ENCODE data around the gene SOX5.

The SOX5 gene

DNA sequence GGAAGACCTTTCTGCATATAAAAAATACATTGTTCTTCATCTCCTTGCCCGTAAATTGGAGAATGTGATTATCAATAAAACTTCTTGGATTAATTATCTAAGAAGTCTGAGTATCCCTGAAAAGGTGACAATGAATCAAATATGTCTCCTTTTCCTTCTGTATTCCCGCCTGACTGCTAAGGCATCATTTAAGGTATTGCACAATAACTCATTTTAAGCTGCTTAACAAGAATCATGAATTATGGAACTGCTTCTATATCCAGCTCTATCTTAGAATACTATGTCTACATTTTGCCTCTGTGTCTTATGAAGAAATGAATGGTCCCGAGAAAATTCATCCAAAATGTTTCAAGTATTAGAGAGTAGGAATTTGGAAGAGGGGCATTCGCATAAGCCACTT is 294.4 kb downstream of the SOX5 start:
- Histone ChIP-seq H3K36me3 (ENCODE audit: control insufficient read depth in 1 of 2, insufficient read depth in 2 of 2, low read length in 2 of 2) (no peaks in the 10 kb centered on the region), H3K27ac (ENCODE audit: low read length) (no peak overlapping the region), H3K4me1 (ENCODE audit: control insufficient read depth in 1 of 2, insufficient read depth in 2 of 2, low read length in 2 of 2) (no peaks in the 10 kb centered on the region)

DNA sequence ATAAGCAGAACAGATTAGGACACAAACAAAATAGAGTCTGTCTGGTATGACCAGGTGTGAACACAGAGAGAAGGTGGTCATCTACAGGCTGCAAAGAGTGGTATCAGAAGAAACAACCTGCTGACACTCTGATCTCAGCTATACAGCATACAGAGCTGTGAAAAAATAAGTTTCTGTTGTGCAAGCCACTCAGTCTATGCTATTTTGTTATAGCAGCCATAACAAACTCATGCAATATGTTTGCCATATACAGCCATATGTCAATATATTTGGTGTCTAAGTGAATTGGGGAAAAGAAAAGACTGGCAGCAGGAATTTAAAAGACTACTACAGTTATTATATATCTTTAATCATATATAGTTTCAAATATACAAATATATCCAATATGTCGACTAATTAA is 300.9 kb downstream of the SOX5 start:
- Histone ChIP-seq H3K4me1 (ENCODE audit: control insufficient read depth in 1 of 2, insufficient read depth in 2 of 2, low read length in 2 of 2) (no peaks in the 10 kb centered on the region), H3K9me3 (ENCODE audit: control insufficient read depth in 1 of 2, low read length in 2 of 2) (peaks cover 0 to 4% of the 10 kb centered on the region in 2 donors), H3K27ac (ENCODE audit: low read length) (no peak overlapping the region), H3K27me3 (ENCODE audit: low read depth, low read length) (no peaks in the 10 kb centered on the region), H3K36me3 (ENCODE audit: control insufficient read depth in 1 of 2, insufficient read depth in 2 of 2, low read length in 2 of 2) (no peaks in the 10 kb centered on the region), H3K4me3 (ENCODE audit: low read depth in 1 of 2, low read length in 2 of 2) (no peak overlapping the region)

More for the DNA sequence above, 294.4 kb downstream of the SOX5 start:
- no peaks in the 10 kb centered on the region for H3K9me3 ChIP-seq (ENCODE audit: control insufficient read depth in 1 of 2, low read length in 2 of 2)
- no peaks in the 10 kb centered on the region for H3K27me3 ChIP-seq (ENCODE audit: low read depth, low read length)
- H3K4me3 ChIP-seq (ENCODE audit: low read depth in 1 of 2, low read length in 2 of 2): no peak overlapping the region

DNA sequence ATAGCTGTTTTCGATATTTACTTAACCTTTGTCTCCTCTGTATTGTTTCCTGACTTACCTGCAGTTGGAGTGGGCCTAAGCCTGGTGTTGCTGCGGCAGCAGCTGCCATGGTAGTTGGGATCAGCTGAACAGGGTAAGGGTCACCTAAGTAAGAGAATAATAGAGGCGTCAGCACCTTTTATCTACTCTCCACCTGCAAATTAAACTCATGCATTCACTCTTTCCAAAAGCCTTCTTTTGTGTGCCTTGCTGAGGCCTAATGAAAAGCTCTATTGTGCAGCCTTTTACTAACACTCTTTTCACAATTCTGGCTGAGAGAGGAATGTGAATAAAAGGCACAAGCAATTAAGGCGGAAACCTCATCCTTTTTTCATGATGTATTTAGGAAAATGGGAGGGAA is 308.7 kb downstream of the SOX5 start:
- no peak overlapping the region for H3K4me3 ChIP-seq (ENCODE audit: low read depth in 1 of 2, low read length in 2 of 2)
- no peak overlapping the region for H3K27ac ChIP-seq (ENCODE audit: low read length)
- no peaks in the 10 kb centered on the region for H3K9me3 ChIP-seq (ENCODE audit: control insufficient read depth in 1 of 2, low read length in 2 of 2)
- no peaks in the 10 kb centered on the region for H3K36me3 ChIP-seq (ENCODE audit: control insufficient read depth in 1 of 2, insufficient read depth in 2 of 2, low read length in 2 of 2)
- H3K4me1 ChIP-seq (ENCODE audit: control insufficient read depth in 1 of 2, insufficient read depth in 2 of 2, low read length in 2 of 2): no peaks in the 10 kb centered on the region
- H3K27me3 ChIP-seq (ENCODE audit: low read depth, low read length): no peaks in the 10 kb centered on the region

DNA sequence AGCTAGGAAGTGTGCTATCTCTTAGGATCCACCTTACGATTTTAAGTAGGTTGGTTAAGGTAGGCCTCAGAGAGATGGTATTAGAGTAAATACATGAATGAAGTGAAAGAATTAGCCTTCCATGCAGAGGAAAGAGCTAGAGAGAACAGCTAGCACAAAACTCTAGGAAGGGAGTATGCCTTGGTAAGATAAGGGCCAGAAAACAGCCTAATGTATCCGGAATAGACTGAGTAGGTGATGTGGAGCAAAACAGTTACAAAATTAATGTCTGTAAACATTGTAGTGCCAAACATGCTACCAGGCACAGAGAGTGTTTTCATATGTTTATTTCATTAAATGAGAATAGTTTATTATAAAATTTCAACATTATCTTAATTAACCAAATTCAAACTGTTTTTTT is 315.1 kb downstream of the SOX5 start:
- Histone ChIP-seq H3K36me3 (ENCODE audit: control insufficient read depth in 1 of 2, insufficient read depth in 2 of 2, low read length in 2 of 2) (no peaks in the 10 kb centered on the region), H3K9me3 (ENCODE audit: control insufficient read depth in 1 of 2, low read length in 2 of 2) (no peaks in the 10 kb centered on the region), H3K4me3 (ENCODE audit: low read depth in 1 of 2, low read length in 2 of 2) (no peak overlapping the region), H3K4me1 (ENCODE audit: control insufficient read depth in 1 of 2, insufficient read depth in 2 of 2, low read length in 2 of 2) (no peaks in the 10 kb centered on the region), H3K27me3 (ENCODE audit: low read depth, low read length) (no peaks in the 10 kb centered on the region), H3K27ac (ENCODE audit: low read length) (no peak overlapping the region)

DNA sequence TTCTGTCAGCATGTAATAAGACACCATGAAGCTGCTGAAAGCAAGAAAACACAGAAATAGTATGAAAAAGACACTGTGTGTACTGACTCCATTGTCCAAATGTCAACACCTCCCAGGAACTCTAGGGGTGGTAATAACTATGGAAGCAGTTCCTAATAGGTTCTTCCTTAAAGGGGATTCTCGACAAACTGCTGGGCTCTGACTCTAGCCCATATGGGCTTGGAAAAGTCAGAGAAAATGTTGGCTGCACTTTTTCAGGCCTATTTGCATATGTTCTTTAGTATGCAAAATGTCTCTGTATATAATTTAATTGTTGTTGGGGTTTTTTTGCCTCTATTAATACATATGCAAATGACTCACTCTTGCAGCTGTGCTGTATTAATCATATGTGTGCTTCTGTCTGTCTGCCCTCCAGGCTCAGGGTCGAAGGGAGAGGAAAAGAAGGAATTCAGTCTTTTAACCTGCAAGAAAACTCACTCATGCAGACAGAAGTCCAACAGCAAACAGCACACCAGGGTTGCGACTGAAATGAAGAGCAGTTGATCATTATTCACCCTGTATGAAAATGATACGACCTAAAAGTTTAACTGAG is 317.6 kb downstream of the SOX5 start:
- Histone ChIP-seq H3K4me1 (ENCODE audit: control insufficient read depth in 1 of 2, insufficient read depth in 2 of 2, low read length in 2 of 2) (no peaks in the 10 kb centered on the region), H3K4me3 (ENCODE audit: low read depth in 1 of 2, low read length in 2 of 2) (no peak overlapping the region), H3K36me3 (ENCODE audit: control insufficient read depth in 1 of 2, insufficient read depth in 2 of 2, low read length in 2 of 2) (no peaks in the 10 kb centered on the region), H3K9me3 (ENCODE audit: control insufficient read depth in 1 of 2, low read length in 2 of 2) (no peaks in the 10 kb centered on the region), H3K27me3 (ENCODE audit: low read depth, low read length) (no peaks in the 10 kb centered on the region), H3K27ac (ENCODE audit: low read length) (no peak overlapping the region)

DNA sequence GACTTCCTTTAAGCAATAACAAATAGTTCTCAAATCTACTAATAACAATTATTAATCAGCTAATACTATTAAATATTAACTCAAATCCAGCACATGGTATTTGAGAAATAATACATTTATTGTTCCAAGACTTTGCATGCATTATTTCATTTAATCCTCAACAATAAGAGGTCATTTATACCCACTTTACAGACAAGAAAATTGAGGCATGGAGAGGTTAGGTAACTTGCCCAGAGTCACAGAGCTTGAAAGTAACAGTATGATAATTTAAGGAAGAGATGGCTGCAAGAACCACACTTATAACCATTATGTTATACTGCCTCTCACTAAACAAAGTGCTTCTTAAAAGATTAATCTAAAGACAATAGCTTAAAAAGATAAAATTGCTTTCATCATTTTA is 318.9 kb downstream of the SOX5 start:
- Histone ChIP-seq H3K9me3 (ENCODE audit: control insufficient read depth in 1 of 2, low read length in 2 of 2) (no peaks in the 10 kb centered on the region), H3K4me3 (ENCODE audit: low read depth in 1 of 2, low read length in 2 of 2) (no peak overlapping the region), H3K36me3 (ENCODE audit: control insufficient read depth in 1 of 2, insufficient read depth in 2 of 2, low read length in 2 of 2) (no peaks in the 10 kb centered on the region), H3K4me1 (ENCODE audit: control insufficient read depth in 1 of 2, insufficient read depth in 2 of 2, low read length in 2 of 2) (no peaks in the 10 kb centered on the region), H3K27ac (ENCODE audit: low read length) (no peak overlapping the region), H3K27me3 (ENCODE audit: low read depth, low read length) (no peaks in the 10 kb centered on the region)

DNA sequence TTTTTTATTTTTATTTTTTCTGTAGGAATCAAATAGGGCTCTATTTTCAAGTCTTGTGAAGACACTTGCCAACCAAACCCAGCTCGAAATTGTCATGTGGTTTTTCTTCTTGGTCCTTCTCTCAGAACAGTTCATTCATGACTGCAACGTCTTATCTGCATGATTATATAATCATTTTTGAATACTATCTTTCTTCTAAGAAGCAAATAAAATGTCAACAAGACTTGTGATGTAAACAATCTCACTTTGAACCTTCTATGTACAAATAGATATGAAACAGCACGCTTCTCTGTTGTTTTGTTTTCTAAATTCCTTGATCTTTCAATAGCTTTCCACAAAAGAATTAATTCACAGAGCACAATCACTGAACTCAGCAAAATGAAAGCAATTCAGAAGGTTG is 320.7 kb downstream of the SOX5 start:
- Histone ChIP-seq H3K36me3 (ENCODE audit: control insufficient read depth in 1 of 2, insufficient read depth in 2 of 2, low read length in 2 of 2) (no peaks in the 10 kb centered on the region), H3K4me1 (ENCODE audit: control insufficient read depth in 1 of 2, insufficient read depth in 2 of 2, low read length in 2 of 2) (no peaks in the 10 kb centered on the region), H3K27me3 (ENCODE audit: low read depth, low read length) (no peaks in the 10 kb centered on the region), H3K9me3 (ENCODE audit: control insufficient read depth in 1 of 2, low read length in 2 of 2) (no peaks in the 10 kb centered on the region), H3K4me3 (ENCODE audit: low read depth in 1 of 2, low read length in 2 of 2) (no peak overlapping the region), H3K27ac (ENCODE audit: low read length) (no peak overlapping the region)

DNA sequence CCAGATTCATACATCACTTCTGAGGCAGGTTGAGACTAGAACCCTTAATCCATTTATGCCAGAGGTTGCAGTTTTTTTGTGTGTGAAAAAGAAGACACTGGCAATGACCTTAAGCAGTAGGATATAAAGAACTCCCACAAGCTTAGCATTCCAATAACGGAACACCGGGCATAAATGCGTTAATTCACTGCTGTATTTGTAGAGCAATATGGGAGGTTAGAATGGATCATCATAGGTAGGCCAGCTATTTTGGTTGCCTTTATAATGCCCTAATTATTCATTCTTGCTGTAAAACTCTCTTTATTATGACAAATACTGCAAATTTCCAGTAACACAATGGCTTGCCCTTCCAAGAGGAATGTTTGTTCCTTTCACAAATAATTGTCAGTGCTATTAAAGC is 322.7 kb downstream of the SOX5 start:
- H3K36me3 ChIP-seq (ENCODE audit: control insufficient read depth in 1 of 2, insufficient read depth in 2 of 2, low read length in 2 of 2): no peaks in the 10 kb centered on the region
- H3K27ac ChIP-seq (ENCODE audit: low read length): no peak overlapping the region
- H3K4me1 ChIP-seq (ENCODE audit: control insufficient read depth in 1 of 2, insufficient read depth in 2 of 2, low read length in 2 of 2): no peaks in the 10 kb centered on the region
- H3K4me3 ChIP-seq (ENCODE audit: low read depth in 1 of 2, low read length in 2 of 2): no peak overlapping the region
- H3K27me3 ChIP-seq (ENCODE audit: low read depth, low read length): no peaks in the 10 kb centered on the region
- no peaks in the 10 kb centered on the region for H3K9me3 ChIP-seq (ENCODE audit: control insufficient read depth in 1 of 2, low read length in 2 of 2)

DNA sequence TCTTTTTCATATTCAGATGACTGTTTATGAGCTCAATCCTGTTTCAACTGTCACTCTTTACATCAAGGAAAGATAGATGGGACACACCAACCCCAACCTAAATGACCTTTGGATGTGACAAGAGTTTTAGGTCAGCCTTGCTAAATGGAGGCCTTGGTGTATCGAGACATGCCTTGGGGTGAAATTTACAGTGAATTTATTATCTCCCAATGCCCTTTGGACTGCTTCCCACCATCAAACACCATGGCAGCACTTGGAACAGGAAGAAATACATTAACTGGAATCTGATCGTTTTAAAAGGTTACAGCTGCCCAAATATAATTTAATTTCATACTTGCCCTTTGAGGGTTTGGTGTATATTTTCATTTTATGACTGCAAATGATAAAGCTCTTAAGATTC is 327.6 kb downstream of the SOX5 start:
- Histone ChIP-seq H3K9me3 (ENCODE audit: control insufficient read depth in 1 of 2, low read length in 2 of 2) (no peaks in the 10 kb centered on the region), H3K4me1 (ENCODE audit: control insufficient read depth in 1 of 2, insufficient read depth in 2 of 2, low read length in 2 of 2) (no peaks in the 10 kb centered on the region), H3K4me3 (ENCODE audit: low read depth in 1 of 2, low read length in 2 of 2) (no peak overlapping the region), H3K36me3 (ENCODE audit: control insufficient read depth in 1 of 2, insufficient read depth in 2 of 2, low read length in 2 of 2) (no peaks in the 10 kb centered on the region), H3K27ac (ENCODE audit: low read length) (no peak overlapping the region), H3K27me3 (ENCODE audit: low read depth, low read length) (no peaks in the 10 kb centered on the region)

DNA sequence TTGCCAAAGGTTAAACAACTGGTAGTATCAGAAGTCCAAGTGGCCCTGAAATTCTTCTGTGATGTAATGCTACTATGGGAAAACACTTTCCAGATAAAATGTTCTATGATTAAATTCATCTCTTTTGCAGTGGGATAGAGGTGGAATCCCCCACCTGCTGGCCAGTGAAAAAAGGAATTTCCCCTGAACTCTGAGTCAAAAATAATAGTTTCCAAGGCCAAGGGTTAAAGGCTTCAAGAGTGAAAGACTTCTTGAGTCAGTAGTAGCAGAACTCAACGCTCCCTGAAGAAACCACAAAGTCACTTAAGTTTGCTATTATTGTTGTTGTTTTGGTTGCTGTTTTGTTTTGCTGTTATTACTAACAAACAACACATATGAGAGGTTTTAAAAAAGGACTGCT is 330.8 kb downstream of the SOX5 start:
- H3K27me3 ChIP-seq (ENCODE audit: low read depth, low read length): no peaks in the 10 kb centered on the region
- H3K36me3 ChIP-seq (ENCODE audit: control insufficient read depth in 1 of 2, insufficient read depth in 2 of 2, low read length in 2 of 2): no peaks in the 10 kb centered on the region
- H3K9me3 ChIP-seq (ENCODE audit: control insufficient read depth in 1 of 2, low read length in 2 of 2): no peaks in the 10 kb centered on the region
- H3K4me3 ChIP-seq (ENCODE audit: low read depth in 1 of 2, low read length in 2 of 2): no peak overlapping the region
- no peak overlapping the region for H3K27ac ChIP-seq (ENCODE audit: low read length)
- no peaks in the 10 kb centered on the region for H3K4me1 ChIP-seq (ENCODE audit: control insufficient read depth in 1 of 2, insufficient read depth in 2 of 2, low read length in 2 of 2)

DNA sequence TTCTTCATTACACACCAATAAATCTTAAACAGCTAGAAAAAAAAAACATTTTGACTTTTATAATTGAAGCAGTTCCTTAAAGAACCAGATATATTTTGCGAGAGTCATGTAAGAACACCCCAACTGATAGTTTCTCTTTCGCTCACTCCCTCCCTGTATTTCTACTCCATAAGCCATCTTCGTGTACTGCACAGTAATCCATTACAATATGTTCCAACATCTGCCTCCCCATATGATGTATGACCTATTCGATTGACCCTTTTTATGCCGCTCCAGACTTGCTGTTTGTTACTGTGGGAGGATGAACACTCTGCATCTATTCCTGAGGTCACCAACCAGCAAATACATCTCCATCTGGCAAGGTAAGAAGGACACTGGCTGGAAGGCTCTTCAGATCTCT is 331.7 kb downstream of the SOX5 start:
- no peak overlapping the region for H3K27ac ChIP-seq (ENCODE audit: low read length)
- H3K36me3 ChIP-seq (ENCODE audit: control insufficient read depth in 1 of 2, insufficient read depth in 2 of 2, low read length in 2 of 2): no peaks in the 10 kb centered on the region
- no peak overlapping the region for H3K4me3 ChIP-seq (ENCODE audit: low read depth in 1 of 2, low read length in 2 of 2)
- H3K9me3 ChIP-seq (ENCODE audit: control insufficient read depth in 1 of 2, low read length in 2 of 2): no peaks in the 10 kb centered on the region
- no peaks in the 10 kb centered on the region for H3K4me1 ChIP-seq (ENCODE audit: control insufficient read depth in 1 of 2, insufficient read depth in 2 of 2, low read length in 2 of 2)
- H3K27me3 ChIP-seq (ENCODE audit: low read depth, low read length): no peaks in the 10 kb centered on the region

DNA sequence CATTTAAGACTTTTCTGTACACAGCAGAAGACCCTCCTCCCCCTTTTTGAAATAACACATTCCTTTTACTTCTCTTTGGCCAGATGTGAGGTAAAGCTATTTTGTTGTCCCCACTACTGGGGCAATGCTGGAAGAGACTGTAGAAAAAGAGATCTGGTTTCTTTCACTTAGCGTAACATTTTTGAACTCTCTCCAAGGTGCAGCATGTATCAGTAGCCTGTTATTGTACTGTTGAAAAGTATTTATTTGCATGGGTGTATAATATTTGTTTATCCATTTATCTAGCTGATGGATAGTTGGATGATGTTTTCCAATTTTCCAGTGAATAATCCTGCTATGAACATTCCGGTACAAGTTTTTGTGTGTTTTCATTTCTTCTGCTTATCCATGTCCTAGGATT is 335.2 kb downstream of the SOX5 start:
- peaks cover 0 to 4% of the 10 kb centered on the region in 2 donors for H3K4me1 ChIP-seq (ENCODE audit: control insufficient read depth in 1 of 2, insufficient read depth in 2 of 2, low read length in 2 of 2)
- no peaks in the 10 kb centered on the region for H3K9me3 ChIP-seq (ENCODE audit: control insufficient read depth in 1 of 2, low read length in 2 of 2)
- no peak overlapping the region for H3K27ac ChIP-seq (ENCODE audit: low read length)
- H3K36me3 ChIP-seq (ENCODE audit: control insufficient read depth in 1 of 2, insufficient read depth in 2 of 2, low read length in 2 of 2): no peaks in the 10 kb centered on the region
- H3K4me3 ChIP-seq (ENCODE audit: low read depth in 1 of 2, low read length in 2 of 2): no peak overlapping the region
- no peaks in the 10 kb centered on the region for H3K27me3 ChIP-seq (ENCODE audit: low read depth, low read length)

All from muscle layer of duodenum (tissue), 2 donors.